ENCODE data around the gene MUC4. TPM values are rescaled to one million over a fixed set of nuclear protein-coding genes. Genes with fewer than 3 reads are reported as not detected.

The MUC4 gene
- total RNA-seq, 4 donors from 2014 or later: 0.27 TPM; not detected in 3

- DNase-seq: no peak
- Histone ChIP-seq H3K36me3 (no peaks in the 10 kb centered on the region), H3K4me1 (no peaks in the 10 kb centered on the region), H3K27me3 (peaks cover 18 to 25% (median 19%) of the 10 kb centered on the region in 3 donors), H3K9me3 (no peaks in the 10 kb centered on the region), H3K27ac (no peak overlapping the region), H3K4me3 (no peak overlapping the region)
- ATAC-seq: no peak
- in situ Hi-C loops (cut with MboI; ENCODE audit: low sequenced_read_pairs in 4 of 4) (no loop called here), intact Hi-C loops (cut with DNase I; ENCODE audit: low total_unique reads) (no loop called here)
- TF ChIP-seq CTCF (IDR thresholded peaks at IDR 0.05 in 4 of 5, conservative IDR thresholded peaks at IDR 0.05 in 1 of 5) (no peak), POLR2A (IDR thresholded peaks at IDR 0.05) (no peak)
Observed at GRCh38 chr3:195754141-195754540, 57.6 kb downstream of the MUC4 start.

- in situ Hi-C loops (cut with MboI; ENCODE audit: low sequenced_read_pairs in 4 of 4): no loop called here
- intact Hi-C loops (cut with DNase I; ENCODE audit: low total_unique reads): no loop called here
- ATAC-seq: no peak
- Histone ChIP-seq H3K4me1 (no peaks in the 10 kb centered on the region), H3K27ac (no peak overlapping the region), H3K27me3 (peaks cover 12 to 19% (median 13%) of the 10 kb centered on the region in 3 donors), H3K4me3 (no peak overlapping the region), H3K36me3 (no peaks in the 10 kb centered on the region), H3K9me3 (no peaks in the 10 kb centered on the region)
- no peak for TF ChIP-seq CTCF (IDR thresholded peaks at IDR 0.05 in 4 of 5, conservative IDR thresholded peaks at IDR 0.05 in 1 of 5)
- no peak for TF ChIP-seq POLR2A (IDR thresholded peaks at IDR 0.05)
- DNase-seq: no peak
Observed at GRCh38 chr3:195753581-195753980, 58.1 kb downstream of the MUC4 start.

- Histone ChIP-seq H3K27ac (no peak overlapping the region), H3K9me3 (no peaks in the 10 kb centered on the region), H3K36me3 (no peaks in the 10 kb centered on the region), H3K27me3 (peaks cover 5 to 13% (median 7%) of the 10 kb centered on the region in 3 donors), H3K4me3 (no peak overlapping the region), H3K4me1 (no peaks in the 10 kb centered on the region)
- intact Hi-C loops (cut with DNase I; ENCODE audit: low total_unique reads) (no loop called here), in situ Hi-C loops (cut with MboI; ENCODE audit: low sequenced_read_pairs in 4 of 4) (no loop called here)
- ATAC-seq (no peak), DNase-seq (no peak)
- TF ChIP-seq POLR2A (IDR thresholded peaks at IDR 0.05) (no peak), CTCF (IDR thresholded peaks at IDR 0.05 in 4 of 5, conservative IDR thresholded peaks at IDR 0.05 in 1 of 5) (no peak)
Observed at GRCh38 chr3:195752546-195753331, 59.0 kb downstream of the MUC4 start.

GRCh38 chr3:195752066-195752465 lies 59.7 kb downstream of the MUC4 start:
- Histone ChIP-seq H3K4me1 (no peaks in the 10 kb centered on the region), H3K36me3 (no peaks in the 10 kb centered on the region), H3K9me3 (no peaks in the 10 kb centered on the region), H3K27me3 (peaks cover 0 to 7% (median 2%) of the 10 kb centered on the region in 3 donors), H3K4me3 (no peak overlapping the region), H3K27ac (no peak overlapping the region)
- intact Hi-C loops (cut with DNase I; ENCODE audit: low total_unique reads): no loop called here
- DNase-seq (no peak), ATAC-seq (no peak)
- in situ Hi-C loops (cut with MboI; ENCODE audit: low sequenced_read_pairs in 4 of 4): no loop called here
- TF ChIP-seq CTCF (IDR thresholded peaks at IDR 0.05 in 4 of 5, conservative IDR thresholded peaks at IDR 0.05 in 1 of 5) (no peak), POLR2A (IDR thresholded peaks at IDR 0.05) (no peak)

All from gastrocnemius medialis (tissue), 4 donors.